Testis (tissue), 3 donors: ENCODE results near the gene MRS2. TPM values are rescaled to one million over a fixed set of nuclear protein-coding genes. Genes with fewer than 3 reads are reported as not detected.

Source experiments
- DNase-seq: peaks from one replicate; pipeline ENCODE4 v3.0.0-alpha.2; 2019
- H3K27ac ChIP-seq, 2 donors: fragments of 200-600 bp; sonication (generic); one replicate each; pipeline ENCODE4 v1.5.1; 2019
- H3K27me3 ChIP-seq: fragments of 200-600 bp; sonication (generic); one replicate; pipeline ENCODE4 v1.5.1; 2019
- H3K36me3 ChIP-seq: fragments of 200-600 bp; sonication (generic); one replicate; pipeline ENCODE4 v1.5.1; 2017; ENCODE audit warnings: low read depth; ENCODE audit errors: missing control alignments
- H3K4me1 ChIP-seq: fragments of 200-600 bp; sonication (generic); one replicate; pipeline ENCODE4 v1.5.1; 2019
- H3K4me3 ChIP-seq, 2 donors: fragments of 200-600 bp; sonication (generic); one replicate each; pipeline ENCODE4 v1.5.1; 2017 to 2019
- H3K9me3 ChIP-seq: fragments of 200-600 bp; sonication (generic); one replicate; pipeline ENCODE4 v1.5.1; 2017
- POLR2A ChIP-seq: fragments of 450-650 bp; IDR thresholded peaks from one replicate; pipeline ENCODE4 v1.6.1; 2017; ENCODE audit warnings: antibody characterized with exemption, mild to moderate bottlenecking, moderate library complexity
- WGBS, 2 donors: methylation state at CpG; one replicate each; pipeline ENCODE4 v1.1.5; 2018; 5-methylcytosine and 5-hydroxymethylcytosine counted together
- intact Hi-C: fragments of 100-400 bp; cut with DNase I; formaldehyde crosslinking; loops from one replicate; pipeline ENCODE4 v1.15.1; 2023; ENCODE audit warnings: low total_unique reads
- polyA plus RNA-seq: library from polyadenylated mRNA; stranded (reverse); fragments of 350-450 nt; fragmentation: Illumina TruSeq; extraction: RNeasy Lipid Tissue Mini Kit (QIAGEN cat#74804); gene quantifications from one replicate; pipeline ENCODE4 v1.2.3, GENCODE V29; 2014; ENCODE audit warnings: low read depth, low replicate concordance; ENCODE audit not compliant: insufficient read depth
- total RNA-seq, 2 donors: library from RNA; depleted of rRNA; stranded (reverse); fragments of >200 nt; gene quantifications; one replicate each; pipeline ENCODE4 v1.2.3, GENCODE V29; 2016
- TF ChIP-seq, protein P1 (sequence below), 3 experiments: fragments of 450-650 bp in 2 of 3; fragments of 200-600 bp in 1 of 3; sonication (generic) in 1 of 3; IDR thresholded peaks; one replicate each; pipeline ENCODE4 v1.5.1; 2016 to 2019; ENCODE audit warnings: antibody characterized with exemption in 3 of 3, mild to moderate bottlenecking in 2 of 3, moderate library complexity in 1 of 3

The MRS2 gene
- total and polyA plus RNA-seq, 3 donors from 2014 or later = 16.6 to 27.6 (median 27.2) TPM

DNA sequence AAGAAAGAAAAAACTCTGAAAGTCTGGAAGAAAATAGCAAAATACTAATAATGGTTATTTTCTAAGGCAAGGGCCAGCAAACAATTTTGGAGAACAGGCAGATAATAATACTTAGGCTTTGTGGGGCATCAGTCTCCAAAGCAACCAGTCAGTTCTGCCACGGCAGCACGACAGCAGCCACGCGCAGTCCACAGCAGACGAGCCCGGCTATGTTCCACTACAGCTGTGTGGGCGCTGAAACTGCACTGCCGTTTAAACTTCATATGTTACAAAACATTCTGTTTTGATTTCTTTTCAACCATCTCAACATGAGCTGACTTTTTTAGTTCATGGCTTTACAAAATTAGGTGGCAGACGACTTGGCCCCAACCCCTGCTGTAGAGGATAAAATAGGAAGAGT, 29.9 kb downstream of the MRS2 start:
- no peak for TF ChIP-seq POLR2A
- TF ChIP-seq, protein P1, sequence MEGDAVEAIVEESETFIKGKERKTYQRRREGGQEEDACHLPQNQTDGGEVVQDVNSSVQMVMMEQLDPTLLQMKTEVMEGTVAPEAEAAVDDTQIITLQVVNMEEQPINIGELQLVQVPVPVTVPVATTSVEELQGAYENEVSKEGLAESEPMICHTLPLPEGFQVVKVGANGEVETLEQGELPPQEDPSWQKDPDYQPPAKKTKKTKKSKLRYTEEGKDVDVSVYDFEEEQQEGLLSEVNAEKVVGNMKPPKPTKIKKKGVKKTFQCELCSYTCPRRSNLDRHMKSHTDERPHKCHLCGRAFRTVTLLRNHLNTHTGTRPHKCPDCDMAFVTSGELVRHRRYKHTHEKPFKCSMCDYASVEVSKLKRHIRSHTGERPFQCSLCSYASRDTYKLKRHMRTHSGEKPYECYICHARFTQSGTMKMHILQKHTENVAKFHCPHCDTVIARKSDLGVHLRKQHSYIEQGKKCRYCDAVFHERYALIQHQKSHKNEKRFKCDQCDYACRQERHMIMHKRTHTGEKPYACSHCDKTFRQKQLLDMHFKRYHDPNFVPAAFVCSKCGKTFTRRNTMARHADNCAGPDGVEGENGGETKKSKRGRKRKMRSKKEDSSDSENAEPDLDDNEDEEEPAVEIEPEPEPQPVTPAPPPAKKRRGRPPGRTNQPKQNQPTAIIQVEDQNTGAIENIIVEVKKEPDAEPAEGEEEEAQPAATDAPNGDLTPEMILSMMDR (IDR thresholded peaks at IDR 0.05) = no peak
- Histone ChIP-seq H3K4me3 (no peak overlapping the region), H3K9me3 (no peaks in the 10 kb centered on the region), H3K27ac (no peak overlapping the region), H3K27me3 (no peaks in the 10 kb centered on the region), H3K36me3 (no peaks in the 10 kb centered on the region), H3K4me1 (no peaks in the 10 kb centered on the region)
- intact Hi-C loops = no loop called here
- DNase-seq = no peak
- 91 to 94% methylated on average over 9 of the region's 9 CpGs for WGBS, 2 donors

DNA sequence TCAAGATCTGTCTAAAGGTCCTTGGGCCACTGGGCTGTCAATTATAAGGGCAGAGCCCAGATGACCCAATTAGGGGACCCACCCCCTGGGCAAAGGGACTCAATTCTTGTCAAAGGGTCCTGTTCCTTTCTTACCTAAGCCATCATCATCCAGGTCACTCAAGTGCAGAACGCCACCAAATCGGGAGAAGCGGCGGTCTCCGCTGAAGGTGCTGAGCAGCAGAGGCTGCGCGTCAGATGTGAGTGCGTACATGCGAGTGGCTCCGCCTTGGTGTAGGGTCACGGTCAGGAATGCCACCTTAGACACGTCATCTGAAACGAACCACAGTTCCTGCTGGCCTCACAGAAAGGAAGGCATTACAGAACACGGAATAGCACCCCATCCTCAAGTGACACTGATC, 34.2 kb downstream of the MRS2 start:
- no peaks in the 10 kb centered on the region for H3K27me3 ChIP-seq
- no peak for TF ChIP-seq POLR2A
- TF ChIP-seq, protein P1 (IDR thresholded peaks at IDR 0.05) = no peak
- WGBS, 2 donors = 91 to 96% methylated on average over 11 to 14 of the region's 14 CpGs
- no peaks in the 10 kb centered on the region for H3K9me3 ChIP-seq
- no peak overlapping the region for H3K4me3 ChIP-seq
- intact Hi-C loops = no loop called here
- no peak overlapping the region for H3K27ac ChIP-seq
- H3K36me3 ChIP-seq = no peaks in the 10 kb centered on the region
- no peak for DNase-seq
- H3K4me1 ChIP-seq = no peaks in the 10 kb centered on the region

DNA sequence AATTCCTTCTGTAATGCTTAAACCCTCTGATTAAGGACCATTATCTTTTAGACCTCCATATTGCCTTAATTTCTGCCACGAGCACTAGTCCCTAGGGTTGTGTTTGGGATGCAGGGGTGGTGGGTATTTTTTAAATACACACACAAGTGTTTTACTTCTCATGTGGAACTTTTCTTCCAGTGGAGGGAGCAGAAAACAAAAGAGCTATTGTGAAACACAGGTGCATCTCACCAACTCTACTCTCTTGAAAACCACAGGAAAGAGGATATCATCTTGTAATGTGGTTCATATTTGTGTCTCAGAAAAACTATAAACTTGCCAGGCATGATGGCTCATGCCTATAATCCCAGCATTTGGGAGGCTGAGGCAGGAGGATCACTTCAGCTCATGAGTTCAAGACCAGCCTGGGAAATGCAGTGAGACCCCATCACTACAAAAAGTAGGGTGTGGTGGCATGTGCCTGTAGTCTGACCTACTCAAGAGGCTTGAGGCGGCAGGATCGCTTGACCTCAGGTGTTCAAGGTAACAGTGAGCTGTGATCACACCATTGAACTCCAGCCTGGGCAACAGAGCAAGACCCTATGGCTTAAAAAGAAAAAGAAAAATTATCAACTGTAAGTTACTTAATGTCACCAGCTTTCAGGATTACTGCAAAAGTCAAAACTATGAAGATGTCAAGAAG, 37.3 kb downstream of the MRS2 start:
- intact Hi-C loops = no loop called here
- Histone ChIP-seq H3K27me3 (no peaks in the 10 kb centered on the region), H3K9me3 (no peaks in the 10 kb centered on the region), H3K4me1 (no peaks in the 10 kb centered on the region), H3K4me3 (no peak overlapping the region), H3K27ac (no peak overlapping the region), H3K36me3 (no peaks in the 10 kb centered on the region)
- TF ChIP-seq, protein P1 (IDR thresholded peaks at IDR 0.05) = no peak
- no peak for TF ChIP-seq POLR2A
- 87 to 89% methylated on average over 3 of the region's 3 CpGs for WGBS, 2 donors
- no peak for DNase-seq

DNA sequence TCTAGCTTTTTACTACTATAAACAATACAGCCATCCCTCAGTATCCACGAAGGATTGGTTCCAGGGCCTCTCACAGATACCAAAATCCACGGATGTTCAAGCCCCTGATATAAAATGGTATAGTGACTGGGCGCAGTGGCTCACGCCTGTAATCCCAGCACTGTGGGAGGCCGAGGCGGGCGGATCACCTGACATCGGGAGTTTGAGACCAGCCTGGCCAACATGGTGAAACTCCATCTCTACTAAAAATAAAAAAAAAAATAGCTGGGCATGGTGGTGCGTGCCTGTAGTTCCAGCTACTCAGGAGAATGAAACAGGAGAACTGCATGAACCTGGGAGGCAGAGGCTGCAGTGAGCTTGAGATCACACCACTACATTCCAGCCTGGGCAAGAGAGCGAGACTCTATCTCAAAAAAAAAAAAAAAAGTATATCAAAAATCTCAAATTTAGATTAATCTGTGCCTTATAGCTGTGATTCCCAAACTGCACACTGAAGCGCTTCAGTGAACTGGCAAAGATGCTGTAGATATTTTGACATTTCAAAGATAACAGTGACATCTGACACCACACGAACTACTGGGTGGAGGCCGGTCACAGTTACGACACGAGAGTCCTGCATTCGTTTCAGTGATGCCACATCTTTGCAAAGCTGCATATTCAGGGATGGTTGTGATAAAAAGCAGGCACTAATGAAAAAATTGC, 38.3 kb downstream of the MRS2 start:
- WGBS, 2 donors = 88 to 96% methylated on average over 16 of the region's 16 CpGs
- no peak overlapping the region for H3K4me3 ChIP-seq
- H3K27me3 ChIP-seq = no peaks in the 10 kb centered on the region
- DNase-seq = no peak
- H3K4me1 ChIP-seq = no peaks in the 10 kb centered on the region
- H3K9me3 ChIP-seq = no peaks in the 10 kb centered on the region
- intact Hi-C loops = no loop called here
- H3K36me3 ChIP-seq = no peaks in the 10 kb centered on the region
- no peak overlapping the region for H3K27ac ChIP-seq
- TF ChIP-seq, protein P1 (IDR thresholded peaks at IDR 0.05) = no peak
- no peak for TF ChIP-seq POLR2A

DNA sequence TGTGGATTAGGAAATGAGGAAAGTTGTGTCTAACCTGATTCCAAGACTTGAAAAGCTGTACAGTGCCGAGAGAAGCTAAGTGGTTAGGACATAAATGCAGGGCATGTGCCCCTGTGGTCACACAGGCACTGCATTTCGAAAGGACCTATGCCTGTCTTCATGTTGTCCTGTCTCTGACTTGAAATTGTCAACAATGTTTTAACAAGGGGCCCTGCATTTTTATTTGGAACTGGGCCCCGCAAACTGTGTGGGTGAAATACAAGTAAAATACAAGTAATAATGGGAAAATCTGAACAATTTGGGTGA, 38.8 kb downstream of the MRS2 start:
- no peaks in the 10 kb centered on the region for H3K27me3 ChIP-seq
- no peak for TF ChIP-seq POLR2A
- TF ChIP-seq, protein P1 (IDR thresholded peaks at IDR 0.05) = no peak
- DNase-seq = no peak
- 77 to 97% methylated on average over 3 of the region's 3 CpGs for WGBS, 2 donors
- intact Hi-C loops = no loop called here
- H3K9me3 ChIP-seq = no peaks in the 10 kb centered on the region
- H3K36me3 ChIP-seq = no peaks in the 10 kb centered on the region
- no peaks in the 10 kb centered on the region for H3K4me1 ChIP-seq
- no peak overlapping the region for H3K4me3 ChIP-seq
- H3K27ac ChIP-seq = no peak overlapping the region
